ENCODE measurements around the gene TRPM1.

DNA sequence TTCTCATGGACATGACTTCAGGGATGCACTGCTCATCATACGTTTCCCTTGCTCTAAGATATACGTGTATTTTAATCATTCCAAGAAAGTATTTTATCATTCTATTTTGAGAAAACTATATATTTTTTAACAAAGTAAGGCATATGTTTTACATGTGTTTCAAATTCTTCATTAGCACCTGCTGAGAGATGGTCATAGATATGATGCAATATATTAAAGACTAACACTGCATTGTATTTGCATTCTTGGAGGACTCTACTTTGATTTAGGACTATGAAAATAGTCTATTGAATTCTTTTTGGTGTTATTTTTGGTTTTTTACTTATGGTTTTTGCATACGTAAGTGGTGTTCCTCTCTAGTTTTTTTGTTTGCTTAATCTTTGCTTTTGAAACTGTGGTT, 55.9 kb downstream of the TRPM1 start:
- TF ChIP-seq, protein P1, sequence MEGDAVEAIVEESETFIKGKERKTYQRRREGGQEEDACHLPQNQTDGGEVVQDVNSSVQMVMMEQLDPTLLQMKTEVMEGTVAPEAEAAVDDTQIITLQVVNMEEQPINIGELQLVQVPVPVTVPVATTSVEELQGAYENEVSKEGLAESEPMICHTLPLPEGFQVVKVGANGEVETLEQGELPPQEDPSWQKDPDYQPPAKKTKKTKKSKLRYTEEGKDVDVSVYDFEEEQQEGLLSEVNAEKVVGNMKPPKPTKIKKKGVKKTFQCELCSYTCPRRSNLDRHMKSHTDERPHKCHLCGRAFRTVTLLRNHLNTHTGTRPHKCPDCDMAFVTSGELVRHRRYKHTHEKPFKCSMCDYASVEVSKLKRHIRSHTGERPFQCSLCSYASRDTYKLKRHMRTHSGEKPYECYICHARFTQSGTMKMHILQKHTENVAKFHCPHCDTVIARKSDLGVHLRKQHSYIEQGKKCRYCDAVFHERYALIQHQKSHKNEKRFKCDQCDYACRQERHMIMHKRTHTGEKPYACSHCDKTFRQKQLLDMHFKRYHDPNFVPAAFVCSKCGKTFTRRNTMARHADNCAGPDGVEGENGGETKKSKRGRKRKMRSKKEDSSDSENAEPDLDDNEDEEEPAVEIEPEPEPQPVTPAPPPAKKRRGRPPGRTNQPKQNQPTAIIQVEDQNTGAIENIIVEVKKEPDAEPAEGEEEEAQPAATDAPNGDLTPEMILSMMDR (IDR thresholded peaks at IDR 0.05; ENCODE audit: low read length), result no peak
- TF ChIP-seq EZH2phosphoT487 (IDR thresholded peaks at IDR 0.05; ENCODE audit: low read length), result no peak
- no peak for TF ChIP-seq EZH2 (optimal IDR thresholded peaks at IDR 0.05; ENCODE audit: low read depth, low read length)
